K562 (cell line): ENCODE data around the gene ZBTB18. TPM values are rescaled to one million over a fixed set of nuclear protein-coding genes. Genes with fewer than 3 reads are reported as not detected.

Experiments
- ATAC-seq: fragments of 200-7000 bp; cut with Tn5 transposase; 3 replicates; pipeline ENCODE4 v1.9.1; 2020; ENCODE audit warnings: moderate library complexity
- BruUV-seq: library from RNA; stranded (reverse); fragments of 400-500 nt; replicated peaks from 2 replicates; lab custom pipeline; 2021; lab: Mats Ljungman, UMichigan
- CTCF ChIA-PET: fragments of 300-600 bp; formaldehyde crosslinking; extraction: SDS; loops from one replicate; lab custom pipeline; 2021; ENCODE audit warnings: low intra/inter-chr PET ratio; lab: Yijun Ruan, JAX
- POLR2A ChIA-PET: fragments of 300-600, 350-650 bp; sonication (Branson Sonifier 250); formaldehyde crosslinking; extraction: SDS; loops from one replicate; lab custom pipeline; 2021; ENCODE audit warnings: antibody characterized with exemption, inconsistent platforms; lab: Yijun Ruan, JAX
- DNase-seq, 4 experiments: peaks; one replicate each; pipeline versions ENCODE4 v3.0.0 to v3.0.0-alpha.2; 2011 to 2018; ENCODE audit warnings: low spot score in 3 of 4, mixed read lengths in 3 of 4; ENCODE audit errors: extremely low read depth in 1 of 4
- FAIRE-seq: peaks from 2 replicates; lab custom pipeline; 2011; peaks lifted over from hg19 to GRCh38; lab: Jason Lieb, UNC
- H2AFZ ChIP-seq: 2 replicates; pipeline ENCODE4 v1.6.0; 2011; ENCODE audit warnings: low read depth, low read length, control low read depth, inconsistent platforms
- H3K27ac ChIP-seq: fragments of 200-600 bp; 3 replicates; pipeline ENCODE4 v1.8.0; 2011; ENCODE audit warnings: low read depth, mild to moderate bottlenecking, control low read depth, inconsistent platforms, low read length, moderate library complexity, mixed read lengths; ENCODE audit errors: extremely low read depth
- H3K27me3 ChIP-seq, 2 experiments: fragments of 300-600 bp in 1 of 2; 2 replicates in 1 of 2; 3 replicates in 1 of 2; pipeline versions ENCODE4 v1.6.0 to v1.8.0; 2011; ENCODE audit warnings: inconsistent platforms in 2 of 2, low read length in 2 of 2, mild to moderate bottlenecking in 1 of 2, mixed read lengths in 1 of 2, moderate library complexity in 1 of 2; ENCODE audit not compliant: control insufficient read depth in 2 of 2, insufficient read depth in 2 of 2
- H3K36me3 ChIP-seq: fragments of 300-600 bp; 3 replicates; pipeline ENCODE4 v1.8.0; 2011; ENCODE audit warnings: mild to moderate bottlenecking, low read length, inconsistent platforms; ENCODE audit not compliant: control insufficient read depth, insufficient read depth
- H3K4me1 ChIP-seq, 2 experiments: fragments of 200-600 bp in 1 of 2; replicated peaks in 1 of 2; 2 replicates in 1 of 2; 3 replicates in 1 of 2; pipeline versions ENCODE4 v1.5.1 to v1.8.0; 2011; ENCODE audit warnings: inconsistent platforms in 2 of 2, low read length in 2 of 2, mild to moderate bottlenecking in 1 of 2, mixed read lengths in 1 of 2, moderate library complexity in 1 of 2; ENCODE audit not compliant: control insufficient read depth in 2 of 2, insufficient read depth in 2 of 2
- H3K4me2 ChIP-seq: 2 replicates; pipeline ENCODE4 v1.6.1; 2011; ENCODE audit warnings: low read length, control low read depth, inconsistent platforms, mixed read lengths; ENCODE audit not compliant: insufficient read depth
- H3K4me3 ChIP-seq: fragments of 200-600 bp; sonication (generic), shearing (Covaris generic); 2 replicates; pipeline ENCODE4 v1.5.1; 2016; ENCODE audit warnings: control low read depth, inconsistent platforms
- H3K79me2 ChIP-seq: fragments of 200-600 bp; 3 replicates; pipeline ENCODE4 v1.8.0; 2011; ENCODE audit warnings: low read length, inconsistent platforms; ENCODE audit not compliant: control insufficient read depth, insufficient read depth
- H3K9ac ChIP-seq, 2 experiments: 2 replicates each; pipeline versions ENCODE4 v1.6.0 to v1.6.1; 2011; ENCODE audit warnings: low read depth in 2 of 2, low read length in 2 of 2, control low read depth in 1 of 2, inconsistent platforms in 1 of 2, mild to moderate bottlenecking in 1 of 2, mixed read lengths in 1 of 2; ENCODE audit not compliant: insufficient read depth in 1 of 2
- H3K9me1 ChIP-seq: one replicate; pipeline ENCODE4 v1.6.0; 2011; ENCODE audit warnings: inconsistent platforms, mild to moderate bottlenecking, low read length, moderate library complexity; ENCODE audit not compliant: control insufficient read depth, insufficient read depth
- H3K9me3 ChIP-seq: replicated peaks from 2 replicates; pipeline ENCODE4 v1.5.1; 2011; ENCODE audit warnings: low read depth, low read length, inconsistent platforms; ENCODE audit not compliant: control insufficient read depth, insufficient read depth
- H4K20me1 ChIP-seq: replicated peaks from 2 replicates; pipeline ENCODE4 v1.6.1; 2011; ENCODE audit warnings: low read length, inconsistent platforms, mixed read lengths; ENCODE audit not compliant: control insufficient read depth, insufficient read depth
- CBX5 ChIP-seq: IDR thresholded peaks from 2 replicates; pipeline ENCODE4 v1.6.1; 2014; ENCODE audit warnings: low read depth, borderline replicate concordance
- DACH1 ChIP-seq: fragments of 450-650 bp; IDR thresholded peaks from 2 replicates; pipeline ENCODE4 v1.6.1; 2018; ENCODE audit not compliant: partially characterized antibody
- HNRNPH1 ChIP-seq: fragments of 200-400 bp; formaldehyde crosslinking; optimal IDR thresholded peaks from 2 replicates; pipeline ENCODE3; 2017; ENCODE audit warnings: low read depth, mild to moderate bottlenecking, low read length, moderate library complexity
- LCOR ChIP-seq: sonication (generic); formaldehyde crosslinking; IDR thresholded peaks from 2 replicates; pipeline ENCODE4 v1.8.0; 2022; ENCODE audit warnings: mild to moderate bottlenecking, missing genetic modification reagents
- NFIX ChIP-seq: fragments of 250-450 bp; sonication (Bioruptor Pico); IDR thresholded peaks from 2 replicates; pipeline ENCODE4 v1.4.0; 2020; ENCODE audit warnings: low read depth, mild to moderate bottlenecking, moderate library complexity
- NR1H2 ChIP-seq: sonication (generic); formaldehyde crosslinking; IDR thresholded peaks from 2 replicates; pipeline ENCODE4 v1.4.0; 2020; ENCODE audit warnings: mild to moderate bottlenecking, missing genetic modification reagents
- TFAM ChIP-seq: fragments of 250-450 bp; sonication (Bioruptor Pico); conservative IDR thresholded peaks from 2 replicates; pipeline ENCODE4 v1.5.0; 2021; ENCODE audit warnings: mild to moderate bottlenecking, moderate library complexity
- TRIM24 ChIP-seq, 2 experiments: fragments of 450-650 bp; IDR thresholded peaks; 2 replicates each; pipeline ENCODE4 v1.6.1; 2016
- TSC22D4 ChIP-seq: fragments of 450-650 bp; IDR thresholded peaks from 2 replicates; pipeline ENCODE4 v1.6.1; 2016; ENCODE audit warnings: missing genetic modification characterization, missing biosample characterization, control low read depth
- ZBTB34 ChIP-seq: fragments of 250-450 bp; sonication (Bioruptor Pico); IDR thresholded peaks from 2 replicates; pipeline ENCODE4 v1.8.0; 2021; ENCODE audit warnings: mild to moderate bottlenecking, moderate library complexity
- ZBTB7A ChIP-seq: IDR thresholded peaks from 2 replicates; pipeline ENCODE4 v1.6.1; 2011; ENCODE audit warnings: low read depth, mild to moderate bottlenecking, low read length, moderate library complexity, borderline replicate concordance; ENCODE audit not compliant: control insufficient read depth
- ZFPM2 ChIP-seq: fragments of 250-450 bp; sonication (Bioruptor Pico); IDR thresholded peaks from 2 replicates; pipeline ENCODE4 v1.5.1; 2022; ENCODE audit warnings: mild to moderate bottlenecking
- ZNF3 ChIP-seq: fragments of 250-450 bp; sonication (Bioruptor Pico); IDR thresholded peaks from 2 replicates; pipeline ENCODE4 v1.5.0; 2021; ENCODE audit warnings: mild to moderate bottlenecking, moderate library complexity
- ZSCAN29 ChIP-seq: fragments of 450-650 bp; IDR thresholded peaks from 2 replicates; pipeline ENCODE4 v1.6.1; 2017
- WGBS: fragments of 100-300 bp; shearing (Covaris generic); methylation state at CpG from one replicate; pipeline ENCODE4 v1.1.6; 2016; ENCODE audit warnings: low coverage, mixed read lengths; ENCODE audit not compliant: insufficient coverage; ENCODE audit errors: missing lambda C conversion rate; 5-methylcytosine and 5-hydroxymethylcytosine counted together
- in situ Hi-C: fragments of 300-500 bp; cut with MboI; formaldehyde crosslinking; loops from 4 replicates; pipeline ENCODE4 v1.15.0; 2018; ENCODE audit warnings: inconsistent platforms, mixed read lengths
- intact Hi-C: fragments of 100-400 bp; cut with micrococcal nuclease; formaldehyde crosslinking; loops from 2 replicates; pipeline ENCODE4 v1.14.2; 2022
- polyA plus RNA-seq, 8 experiments: library from polyadenylated mRNA; depleted of rRNA in 4 of 8; stranded (reverse) in 5 of 8; unstranded in 3 of 8; fragments of >200 nt; fragmentation: Nextera tagmentation in 2 of 8; fragmentation: Illumina TruSeq in 1 of 8; extraction: Ambion mirVana in 2 of 8; extraction: Trizol in 1 of 8; gene quantifications; 2 replicates each; pipeline versions ENCODE4 v1.2.1 to v1.2.3, GENCODE V29; 2011 to 2014; ENCODE audit warnings: inconsistent platforms in 1 of 8, missing spikeins in 1 of 8
- total RNA-seq, 7 experiments: library from RNA; depleted of rRNA in 6 of 7; stranded (reverse); fragments of >200 nt in 6 of 7; fragmentation: Illumina TruSeq in 2 of 7; extraction: Trizol in 2 of 7; gene quantifications; 2 replicates each; pipeline versions ENCODE4 v1.2.1 to v1.2.3, GENCODE V29; 2011 to 2021; ENCODE audit warnings: low replicate concordance in 1 of 7
- TF ChIP-seq, protein P1 (sequence below): IDR thresholded peaks from 3 replicates; pipeline ENCODE4 v1.6.1; 2011; ENCODE audit warnings: borderline replicate concordance, mild to moderate bottlenecking, moderate library complexity; ENCODE audit not compliant: insufficient read length; ENCODE audit errors: extremely low read depth

ZBTB18 gene
- total and polyA plus RNA-seq, 9 of the 15 experiments (the other 6 are each of a cell fraction or from before 2014, with no cell fraction given): 0.13 to 2.6 (median 1.6) TPM

GRCh38 chr1:244030481-244031040 lies 20.5 kb upstream of the ZBTB18 start:
- no peak for FAIRE-seq
- no peak for TF ChIP-seq TRIM24 (IDR thresholded peaks at IDR 0.05)
- TF ChIP-seq, protein P1, sequence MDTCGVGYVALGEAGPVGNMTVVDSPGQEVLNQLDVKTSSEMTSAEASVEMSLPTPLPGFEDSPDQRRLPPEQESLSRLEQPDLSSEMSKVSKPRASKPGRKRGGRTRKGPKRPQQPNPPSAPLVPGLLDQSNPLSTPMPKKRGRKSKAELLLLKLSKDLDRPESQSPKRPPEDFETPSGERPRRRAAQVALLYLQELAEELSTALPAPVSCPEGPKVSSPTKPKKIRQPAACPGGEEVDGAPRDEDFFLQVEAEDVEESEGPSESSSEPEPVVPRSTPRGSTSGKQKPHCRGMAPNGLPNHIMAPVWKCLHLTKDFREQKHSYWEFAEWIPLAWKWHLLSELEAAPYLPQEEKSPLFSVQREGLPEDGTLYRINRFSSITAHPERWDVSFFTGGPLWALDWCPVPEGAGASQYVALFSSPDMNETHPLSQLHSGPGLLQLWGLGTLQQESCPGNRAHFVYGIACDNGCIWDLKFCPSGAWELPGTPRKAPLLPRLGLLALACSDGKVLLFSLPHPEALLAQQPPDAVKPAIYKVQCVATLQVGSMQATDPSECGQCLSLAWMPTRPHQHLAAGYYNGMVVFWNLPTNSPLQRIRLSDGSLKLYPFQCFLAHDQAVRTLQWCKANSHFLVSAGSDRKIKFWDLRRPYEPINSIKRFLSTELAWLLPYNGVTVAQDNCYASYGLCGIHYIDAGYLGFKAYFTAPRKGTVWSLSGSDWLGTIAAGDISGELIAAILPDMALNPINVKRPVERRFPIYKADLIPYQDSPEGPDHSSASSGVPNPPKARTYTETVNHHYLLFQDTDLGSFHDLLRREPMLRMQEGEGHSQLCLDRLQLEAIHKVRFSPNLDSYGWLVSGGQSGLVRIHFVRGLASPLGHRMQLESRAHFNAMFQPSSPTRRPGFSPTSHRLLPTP: no peak
- TF ChIP-seq LCOR (CRISPR knock-in tag): no peak
- TF ChIP-seq ZSCAN29: no peak
- no peak for TF ChIP-seq NR1H2
- no peak for TF ChIP-seq ZBTB34 (CRISPR knock-in tag)
- TF ChIP-seq HNRNPH1: no peak
- no peak for TF ChIP-seq CBX5
- TF ChIP-seq TFAM (CRISPR knock-in tag): no peak
- TF ChIP-seq DACH1: no peak
- no peak for TF ChIP-seq ZNF3 (CRISPR knock-in tag)
- no peak for TF ChIP-seq NFIX (CRISPR knock-in tag)
- no peak for TF ChIP-seq ZFPM2 (CRISPR knock-in tag)
- TF ChIP-seq TSC22D4 (tag): no peak
- TF ChIP-seq ZBTB7A: no peak
- TF ChIP-seq, all 486 proteins: peak for 0
- Histone ChIP-seq H3K9me3 (no peaks in the 10 kb centered on the region), H3K4me2 (no peak overlapping the region), H3K4me1 (no peaks in the 10 kb centered on the region), H3K79me2 (no peaks in the 10 kb centered on the region), H3K4me3 (no peak overlapping the region), H3K27ac (no peak overlapping the region), H2AFZ (no peak overlapping the region), H3K9ac (no peak overlapping the region), H3K27me3 (peaks cover 20 to 24% of the 10 kb centered on the region in 2 experiments), H3K9me1 (no peaks in the 10 kb centered on the region), H3K36me3 (no peaks in the 10 kb centered on the region), H4K20me1 (no peaks in the 10 kb centered on the region)
- CTCF ChIA-PET: no interaction called here
- under 1% methylated on average over 13 of the region's 13 CpGs for WGBS
- no peak for ATAC-seq
- no TSS peak for BruUV-seq
- in situ Hi-C loops: no loop called here
- DNase-seq: no peak
- POLR2A ChIA-PET: no interaction called here
- intact Hi-C loops: no loop called here
